ENCODE data around the gene ZNRF1. TPM values are rescaled to one million over a fixed set of nuclear protein-coding genes. Genes with fewer than 3 reads are reported as not detected.

The ZNRF1 gene
- total and polyA plus RNA-seq, 3 donors from 2014 or later = 51.8 to 93.0 (median 90.4) TPM

GRCh38 chr16:75151798-75152197 lies 153.0 kb downstream of the ZNRF1 start:
- 60 to 69% methylated on average over 2 of the region's 2 CpGs for WGBS, 2 donors
- Histone ChIP-seq H3K4me1 (no peaks in the 10 kb centered on the region), H3K36me3 (ENCODE audit: low read depth, missing control alignments) (no peaks in the 10 kb centered on the region), H3K9me3 (no peaks in the 10 kb centered on the region), H3K4me3 (no peak overlapping the region), H3K27ac (no peak overlapping the region), H3K27me3 (no peaks in the 10 kb centered on the region)
- no peak for TF ChIP-seq CTCF (IDR thresholded peaks at IDR 0.05)
- TF ChIP-seq POLR2A (IDR thresholded peaks at IDR 0.05) = no peak
- intact Hi-C loops (cut with DNase I; ENCODE audit: low total_unique reads) = no loop called here
- DNase-seq = no peak

GRCh38 chr16:75152635-75153034 lies 153.8 kb downstream of the ZNRF1 start:
- Histone ChIP-seq H3K27me3 (no peaks in the 10 kb centered on the region), H3K4me3 (no peak overlapping the region), H3K9me3 (no peaks in the 10 kb centered on the region), H3K27ac (no peak overlapping the region), H3K36me3 (ENCODE audit: low read depth, missing control alignments) (no peaks in the 10 kb centered on the region), H3K4me1 (no peaks in the 10 kb centered on the region)
- no peak for DNase-seq
- intact Hi-C loops (cut with DNase I; ENCODE audit: low total_unique reads) = no loop called here
- TF ChIP-seq POLR2A (IDR thresholded peaks at IDR 0.05) (no peak), CTCF (IDR thresholded peaks at IDR 0.05) (no peak)

- intact Hi-C loops (cut with DNase I; ENCODE audit: low total_unique reads) = no loop called here
- H3K4me3 ChIP-seq = no peak overlapping the region
- no peaks in the 10 kb centered on the region for H3K27me3 ChIP-seq
- 100% methylated on average over 1 of the region's 1 CpG for WGBS, 2 donors
- H3K27ac ChIP-seq = no peak overlapping the region
- no peaks in the 10 kb centered on the region for H3K9me3 ChIP-seq
- H3K4me1 ChIP-seq = no peaks in the 10 kb centered on the region
- no peak for DNase-seq
- TF ChIP-seq POLR2A (IDR thresholded peaks at IDR 0.05) = no peak
- no peak for TF ChIP-seq CTCF (IDR thresholded peaks at IDR 0.05)
- H3K36me3 ChIP-seq (ENCODE audit: low read depth, missing control alignments) = no peaks in the 10 kb centered on the region
These were observed 161.6 kb downstream of the ZNRF1 start for GRCh38 chr16:75160386-75160785.

Other genes with a start within 250 kb of the ZNRF1 start
- gene FA2H, start 224.2 kb upstream of the ZNRF1 start, total RNA-seq = 1 to 10 TPM; 3.0 to 5.9 TPM
- gene FA2H, start 224.2 kb upstream of the ZNRF1 start, polyA plus RNA-seq (ENCODE audit: insufficient read depth, low read depth, low replicate concordance) = 7.8 TPM
- 10 to 100 TPM; 55.0 to 73.8 TPM for gene WDR59, start 13.9 kb upstream of the ZNRF1 start, total RNA-seq
- gene WDR59, start 13.9 kb upstream of the ZNRF1 start, polyA plus RNA-seq (ENCODE audit: insufficient read depth, low read depth, low replicate concordance) = 47.6 TPM
- gene LDHD, start 117.8 kb downstream of the ZNRF1 start, total RNA-seq = 10 to 100 TPM in 1 of 2 donors, 1 to 10 TPM in 1; 5.0 to 14.4 TPM
- gene LDHD, start 117.8 kb downstream of the ZNRF1 start, polyA plus RNA-seq (ENCODE audit: insufficient read depth, low read depth, low replicate concordance) = 4.2 TPM
- 10 to 100 TPM; 12.3 to 14.6 TPM for gene ZFP1, start 149.5 kb downstream of the ZNRF1 start, total RNA-seq
- gene ZFP1, start 149.5 kb downstream of the ZNRF1 start, polyA plus RNA-seq (ENCODE audit: insufficient read depth, low read depth, low replicate concordance) = 14.0 TPM
- 1 to 10 TPM in 1 of 2 donors, under 1 TPM in 1; 0.63 to 1.1 TPM for gene CTRB2, start 208.1 kb downstream of the ZNRF1 start, total RNA-seq
- 0.69 TPM for gene CTRB2, start 208.1 kb downstream of the ZNRF1 start, polyA plus RNA-seq (ENCODE audit: insufficient read depth, low read depth, low replicate concordance)
- 1 to 10 TPM in 1 of 2 donors, not detected in 1; 1.2 TPM for gene CTRB1, start 220.0 kb downstream of the ZNRF1 start, total RNA-seq
- not detected for gene CTRB1, start 220.0 kb downstream of the ZNRF1 start, polyA plus RNA-seq (ENCODE audit: insufficient read depth, low read depth, low replicate concordance)

Data from testis (tissue), 3 donors.